MCF 10A (cell line): ENCODE measurements around the gene LSM14B. TPM values are rescaled to one million over a fixed set of nuclear protein-coding genes. Genes with fewer than 3 reads are reported as not detected.

Source experiments
- BruUV-seq: library from RNA; stranded (reverse); fragments of 400-500 nt; replicated peaks from 2 replicates; lab custom pipeline; 2021; lab: Mats Ljungman, UMichigan
- CTCF ChIA-PET: fragments of 300-600 bp; sonication (Branson Sonifier 250); formaldehyde crosslinking; extraction: SDS; loops from one replicate; lab custom pipeline; 2021; ENCODE audit warnings: antibody characterized with exemption, inconsistent platforms; lab: Yijun Ruan, JAX
- POLR2A ChIA-PET: fragments of 300-600, 350-650 bp; sonication (Branson Sonifier 250); formaldehyde crosslinking; extraction: SDS; loops from one replicate; lab custom pipeline; 2020; ENCODE audit warnings: antibody characterized with exemption, inconsistent platforms; lab: Yijun Ruan, JAX
- DNase-seq: peaks from one replicate; pipeline ENCODE4 v3.0.0-alpha.2; 2018; ENCODE audit not compliant: unreplicated experiment
- H3K27ac Mint-ChIP-seq: one replicate; pipeline ENCODE4 v1.8.0; 2022; ENCODE audit warnings: mild to moderate bottlenecking, low read depth, mixed read lengths; ENCODE audit not compliant: unreplicated experiment
- H3K27me3 Mint-ChIP-seq: one replicate; pipeline ENCODE4 v1.8.0; 2022; ENCODE audit warnings: mixed read lengths; ENCODE audit not compliant: insufficient read depth, unreplicated experiment
- H3K36me3 Mint-ChIP-seq: one replicate; pipeline ENCODE4 v1.8.0; 2022; ENCODE audit warnings: mild to moderate bottlenecking, moderate library complexity, mixed read lengths; ENCODE audit not compliant: insufficient read depth, unreplicated experiment
- H3K4me1 Mint-ChIP-seq: one replicate; pipeline ENCODE4 v1.8.0; 2022; ENCODE audit warnings: mixed read lengths; ENCODE audit not compliant: insufficient read depth, unreplicated experiment
- H3K4me3 Mint-ChIP-seq: one replicate; pipeline ENCODE4 v1.8.0; 2022; ENCODE audit warnings: mild to moderate bottlenecking, moderate library complexity, mixed read lengths; ENCODE audit not compliant: unreplicated experiment
- H3K9me3 Mint-ChIP-seq: one replicate; pipeline ENCODE4 v1.8.0; 2022; ENCODE audit warnings: mixed read lengths; ENCODE audit not compliant: unreplicated experiment
- intact Hi-C: fragments of 100-400 bp; cut with micrococcal nuclease; formaldehyde crosslinking; loops from 2 replicates; pipeline ENCODE4 v1.14.1; 2022
- total RNA-seq: library from RNA; stranded (reverse); gene quantifications from 2 replicates; pipeline ENCODE4 v1.2.3, GENCODE V29; 2022
- TF ChIP-seq, protein P1 (sequence below): fragments of 200-600 bp; IDR thresholded peaks from one replicate; pipeline ENCODE4 v1.8.0; 2022; ENCODE audit warnings: antibody characterized with exemption, mild to moderate bottlenecking; ENCODE audit not compliant: unreplicated experiment

Gene LSM14B
- total RNA-seq, 1 experiment from 2014 or later: 35.1 TPM

DNA sequence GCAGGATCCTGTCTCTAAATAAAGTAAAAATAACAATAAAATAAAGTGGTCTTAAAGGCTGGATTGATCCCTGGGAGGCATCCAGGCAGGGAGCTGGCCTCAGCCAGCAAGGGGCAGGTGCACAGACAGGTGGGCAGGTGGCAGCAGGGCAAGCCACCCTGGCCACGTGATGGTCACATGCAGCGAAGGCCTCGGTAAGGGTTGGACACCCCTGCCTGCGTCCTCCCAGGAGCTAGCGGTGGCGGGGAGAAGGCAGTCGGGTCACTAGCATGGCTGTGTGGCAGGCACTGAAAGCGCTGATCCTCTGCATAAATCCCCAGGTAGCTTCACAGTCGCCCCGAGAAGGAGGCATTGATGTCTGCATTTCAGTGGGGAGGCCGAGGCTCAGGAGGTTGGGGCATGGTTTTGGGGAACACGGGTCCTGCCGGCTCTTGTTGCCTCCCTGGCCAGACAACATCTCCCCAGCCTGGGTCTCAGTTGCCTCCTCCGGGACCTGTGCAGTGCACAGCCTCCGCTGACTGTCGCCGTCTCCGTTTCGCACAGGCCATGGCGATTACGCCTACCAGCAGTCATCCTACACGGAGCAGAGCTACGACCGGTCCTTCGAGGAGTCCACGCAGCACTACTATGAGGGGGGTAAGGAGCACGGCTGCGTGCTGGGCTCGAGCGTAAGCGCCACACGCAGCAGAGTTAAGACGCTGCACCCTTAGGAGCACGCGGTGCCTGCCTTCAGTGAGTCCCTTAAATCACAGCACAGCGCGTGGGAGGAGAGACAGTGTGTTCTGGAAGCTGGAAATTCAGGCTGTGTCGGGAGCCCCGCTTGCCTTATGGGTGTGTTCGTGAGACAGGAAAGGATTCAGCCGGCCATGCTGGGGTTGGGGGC lies 42.8 kb downstream of the LSM14B start:
- Mint-ChIP-seq H3K36me3 (peaks cover 54% of the 10 kb centered on the region), H3K4me1 (peaks cover 12% of the 10 kb centered on the region), H3K9me3 (no peaks in the 10 kb centered on the region), H3K4me3 (no peak overlapping the region), H3K27me3 (no peaks in the 10 kb centered on the region), H3K27ac (no peak overlapping the region)
- TF ChIP-seq, protein P1, sequence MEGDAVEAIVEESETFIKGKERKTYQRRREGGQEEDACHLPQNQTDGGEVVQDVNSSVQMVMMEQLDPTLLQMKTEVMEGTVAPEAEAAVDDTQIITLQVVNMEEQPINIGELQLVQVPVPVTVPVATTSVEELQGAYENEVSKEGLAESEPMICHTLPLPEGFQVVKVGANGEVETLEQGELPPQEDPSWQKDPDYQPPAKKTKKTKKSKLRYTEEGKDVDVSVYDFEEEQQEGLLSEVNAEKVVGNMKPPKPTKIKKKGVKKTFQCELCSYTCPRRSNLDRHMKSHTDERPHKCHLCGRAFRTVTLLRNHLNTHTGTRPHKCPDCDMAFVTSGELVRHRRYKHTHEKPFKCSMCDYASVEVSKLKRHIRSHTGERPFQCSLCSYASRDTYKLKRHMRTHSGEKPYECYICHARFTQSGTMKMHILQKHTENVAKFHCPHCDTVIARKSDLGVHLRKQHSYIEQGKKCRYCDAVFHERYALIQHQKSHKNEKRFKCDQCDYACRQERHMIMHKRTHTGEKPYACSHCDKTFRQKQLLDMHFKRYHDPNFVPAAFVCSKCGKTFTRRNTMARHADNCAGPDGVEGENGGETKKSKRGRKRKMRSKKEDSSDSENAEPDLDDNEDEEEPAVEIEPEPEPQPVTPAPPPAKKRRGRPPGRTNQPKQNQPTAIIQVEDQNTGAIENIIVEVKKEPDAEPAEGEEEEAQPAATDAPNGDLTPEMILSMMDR: no peak
- intact Hi-C loops: no loop called here
- no TSS peak for BruUV-seq
- ChIA-PET POLR2A (interaction anchor here (1.1 kb wide), 1 partner anchor 21 kb away, joined by 3 read pairs; no protein-coding TSS in a partner anchor), CTCF (interaction anchor here (0.6 to 0.8 kb wide), 2 partner anchors 39 to 41 kb away, joined by 3 read pairs; no protein-coding TSS in a partner anchor)
- no peak for DNase-seq

DNA sequence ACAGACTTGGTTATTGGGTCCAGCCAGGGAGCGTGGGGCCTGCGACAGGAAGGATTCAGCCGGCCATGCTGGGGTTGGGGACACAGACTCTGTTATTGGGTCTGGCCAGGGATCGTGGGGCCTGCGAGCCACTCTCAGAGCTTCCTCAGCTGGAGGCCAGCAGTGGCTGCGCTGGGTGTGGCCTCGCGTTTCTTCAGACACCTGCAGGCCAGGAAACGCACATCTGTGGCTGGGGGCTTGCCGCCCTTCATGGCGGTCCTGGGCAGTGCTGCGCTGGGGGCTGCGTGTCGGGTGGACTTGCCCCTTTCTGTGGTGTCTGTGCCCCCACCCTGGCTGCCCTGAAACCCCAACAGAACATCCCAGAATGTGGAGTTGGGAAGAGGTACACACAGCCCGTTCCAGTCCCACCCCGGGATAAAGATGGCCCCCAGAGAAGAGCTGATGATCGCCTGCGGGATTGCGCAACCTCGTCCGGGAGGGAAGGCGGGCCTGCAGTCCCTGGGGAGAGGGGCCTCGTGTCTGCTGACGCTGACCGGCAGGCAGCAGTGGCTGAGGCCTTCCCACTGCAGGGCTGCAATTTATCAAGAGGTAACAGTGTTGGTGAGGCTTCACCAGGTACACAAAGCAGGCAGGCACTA lies 43.6 kb downstream of the LSM14B start:
- intact Hi-C loops: no loop called here
- Mint-ChIP-seq H3K27me3 (no peaks in the 10 kb centered on the region), H3K27ac (no peak overlapping the region), H3K36me3 (peaks cover 56% of the 10 kb centered on the region), H3K9me3 (no peaks in the 10 kb centered on the region), H3K4me1 (peaks cover 6% of the 10 kb centered on the region), H3K4me3 (no peak overlapping the region)
- no peak for DNase-seq
- ChIA-PET CTCF (no interaction called here), POLR2A (interaction anchor here (1.1 kb wide), 1 partner anchor 17 kb away, joined by 4 read pairs; the partner anchor contains the start of gene MTG2)
- no TSS peak for BruUV-seq
- TF ChIP-seq, protein P1: no peak

DNA sequence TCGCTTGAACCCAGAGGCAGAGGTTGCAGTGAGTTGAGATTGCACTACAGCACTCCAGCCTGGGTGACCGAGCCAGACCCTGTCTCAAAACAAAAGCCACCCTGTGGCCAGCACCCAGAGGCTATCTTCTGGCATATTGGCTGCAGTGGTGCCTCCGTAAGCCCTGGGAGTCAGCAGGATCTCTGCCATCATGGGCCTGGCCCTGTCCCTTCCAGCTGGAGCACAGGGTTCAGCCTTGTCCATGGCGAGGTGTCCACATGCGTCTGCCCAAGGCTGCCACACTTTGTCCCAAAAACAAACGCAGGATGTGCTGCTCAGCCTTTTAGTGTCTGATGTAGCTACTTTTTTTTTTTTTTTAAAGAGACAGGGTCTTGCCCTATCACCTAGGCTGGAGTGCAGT lies 45.2 kb downstream of the LSM14B start:
- no peaks in the 10 kb centered on the region for H3K4me1 Mint-ChIP-seq
- intact Hi-C loops: no loop called here
- H3K4me3 Mint-ChIP-seq: no peak overlapping the region
- BruUV-seq: no TSS peak
- CTCF ChIA-PET: interaction anchor here (0.6 kb wide), 1 partner anchor 38 kb away, joined by 4 read pairs; no protein-coding TSS in a partner anchor
- H3K36me3 Mint-ChIP-seq: peaks cover 62% of the 10 kb centered on the region
- H3K9me3 Mint-ChIP-seq: no peaks in the 10 kb centered on the region
- no peak for DNase-seq
- no peak overlapping the region for H3K27ac Mint-ChIP-seq
- H3K27me3 Mint-ChIP-seq: no peaks in the 10 kb centered on the region
- POLR2A ChIA-PET: interaction anchor here (0.6 to 0.9 kb wide), 2 partner anchors 15 to 67 kb away, joined by 4 to 5 read pairs; no protein-coding TSS in a partner anchor
- TF ChIP-seq, protein P1: no peak

DNA sequence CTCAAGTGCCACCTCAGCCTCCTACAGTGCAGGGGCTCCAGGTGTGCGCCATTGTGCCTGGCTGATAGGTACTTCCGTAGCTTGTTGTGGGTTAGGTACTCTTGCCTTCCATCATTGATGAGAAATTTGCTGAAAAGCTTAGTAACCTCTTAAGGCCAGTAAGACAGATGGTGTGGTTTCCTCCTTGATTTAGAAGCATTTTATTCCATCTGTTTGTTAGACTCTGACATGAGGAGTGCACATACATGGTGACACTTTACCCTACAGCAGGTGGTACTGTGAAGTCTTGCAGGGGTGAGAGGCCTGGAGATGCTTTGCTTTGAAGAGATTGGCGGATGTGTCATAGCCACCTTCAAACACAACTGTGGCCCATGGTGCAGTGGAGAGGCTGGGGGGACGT lies 45.8 kb downstream of the LSM14B start:
- Mint-ChIP-seq H3K4me3 (no peak overlapping the region), H3K27me3 (no peaks in the 10 kb centered on the region), H3K9me3 (no peaks in the 10 kb centered on the region), H3K4me1 (no peaks in the 10 kb centered on the region), H3K27ac (no peak overlapping the region), H3K36me3 (peaks cover 66% of the 10 kb centered on the region)
- POLR2A ChIA-PET: interaction anchor here (0.9 kb wide), 1 partner anchor 14 kb away, joined by 5 read pairs; no protein-coding TSS in a partner anchor
- TF ChIP-seq, protein P1: no peak
- CTCF ChIA-PET: no interaction called here
- intact Hi-C loops: no loop called here
- no peak for DNase-seq
- BruUV-seq: no TSS peak
